Activated T-cell treated with anti-CD3 and anti-CD28 coated beads for 48 hours (primary cell): ENCODE results near the gene HFE.
"Not testable (repeated sequence)": the region's sequence is repeated elsewhere in the genome, so short reads cannot be mapped to it uniquely, and the experiment has no call there.

ENCODE experiments used
- DNase-seq: peaks from one replicate; pipeline ENCODE4 v3.0.0-alpha.2; 2020; ENCODE audit warnings: low read depth

Gene HFE

GRCh38 chr6:26113570-26113969 is 26.3 kb downstream of the HFE start:
- no peak for DNase-seq

- DNase-seq = no peak
Observed at GRCh38 chr6:26115226-26115625, 28.0 kb downstream of the HFE start.

DNA sequence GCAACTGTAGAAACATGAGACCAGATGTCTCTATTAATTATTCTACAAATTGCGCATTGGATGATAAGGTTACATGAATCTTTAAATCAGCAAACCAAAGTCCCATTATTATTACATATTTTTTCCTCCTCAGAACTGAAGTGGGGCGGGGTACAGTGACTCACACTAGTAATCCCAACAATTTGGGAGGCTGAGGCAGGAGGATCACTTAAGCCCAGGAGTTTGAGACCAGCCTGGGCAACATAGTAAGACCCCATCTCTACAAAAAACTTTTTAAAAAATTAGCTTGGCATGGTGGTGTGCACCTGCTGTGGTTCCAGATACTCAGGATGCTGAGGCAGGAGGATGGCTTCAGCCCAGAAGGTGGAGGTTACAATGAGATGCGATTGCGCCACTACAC is 29.0 kb downstream of the HFE start:
- DNase-seq = no peak

GRCh38 chr6:26118999-26119398 is 31.8 kb downstream of the HFE start:
- no peak for DNase-seq

GRCh38 chr6:26120115-26120514 is 32.9 kb downstream of the HFE start:
- DNase-seq = not testable (repeated sequence)

GRCh38 chr6:26120807-26121140 is 33.5 kb downstream of the HFE start:
- no peak for DNase-seq

DNA sequence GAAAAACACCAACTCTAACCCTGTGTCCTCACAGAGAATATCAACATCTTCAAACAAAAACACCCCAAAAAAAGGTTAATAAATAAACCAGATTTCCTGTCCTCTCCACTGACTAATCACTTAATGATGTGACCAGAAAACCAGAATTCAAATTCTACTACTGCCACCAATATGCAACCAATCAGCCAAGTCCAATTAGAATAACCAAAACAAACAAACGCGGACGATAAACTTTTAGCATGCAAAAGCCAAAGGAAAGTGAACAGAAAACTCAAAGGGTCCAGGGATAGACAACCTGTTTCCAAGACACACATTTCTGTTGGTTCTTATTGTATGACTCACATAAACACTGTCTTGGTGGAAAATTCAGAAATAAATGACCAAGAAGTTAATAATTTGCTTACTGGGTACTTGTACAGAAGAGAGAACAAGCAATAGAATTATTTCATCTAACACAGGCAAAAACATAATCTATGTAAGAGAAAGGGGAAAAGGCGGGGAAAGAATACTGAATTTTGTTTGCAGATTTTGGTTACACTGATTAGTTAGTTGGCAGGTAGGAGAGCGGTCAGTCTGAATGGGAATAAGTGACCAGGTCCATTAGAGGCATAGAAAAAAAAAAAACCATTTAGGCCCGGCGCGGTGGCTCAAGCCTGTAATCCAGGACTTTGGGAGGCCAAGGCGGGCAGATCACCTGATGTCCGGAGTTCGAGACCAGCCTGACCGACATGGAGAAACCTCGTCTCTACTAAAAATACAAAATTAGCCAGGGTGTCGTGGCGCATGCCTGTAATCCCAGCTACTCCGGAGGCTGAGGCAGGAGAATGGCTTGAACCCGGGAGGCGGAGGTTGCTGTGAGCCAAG is 34.1 kb downstream of the HFE start:
- DNase-seq = no peak

DNA sequence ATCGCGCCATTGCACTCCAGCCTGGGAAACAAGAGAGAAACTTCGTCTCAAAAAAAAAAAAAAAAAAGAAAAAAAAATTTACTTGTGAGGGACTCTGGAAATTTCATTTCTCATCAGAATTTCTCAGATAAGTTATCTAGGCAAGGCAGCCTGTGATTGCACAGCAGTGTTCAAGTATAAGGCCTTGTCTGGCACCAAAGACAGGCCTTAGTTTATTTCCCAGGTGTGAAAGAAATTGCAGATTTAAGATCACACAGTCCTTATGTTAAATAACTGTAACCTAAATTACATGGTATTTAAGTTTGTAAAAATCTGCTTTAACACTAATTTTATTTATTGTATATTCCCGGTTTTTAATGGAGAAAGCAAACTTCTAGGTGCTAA is 34.8 kb downstream of the HFE start:
- no peak for DNase-seq

GRCh38 chr6:26122402-26122792 is 35.2 kb downstream of the HFE start:
- DNase-seq = no peak

GRCh38 chr6:26122793-26123674 is 35.8 kb downstream of the HFE start:
- DNase-seq = peak; percentile 79

- DNase-seq = peak; percentile 73
Observed at GRCh38 chr6:26123675-26123946, 36.4 kb downstream of the HFE start.

DNA sequence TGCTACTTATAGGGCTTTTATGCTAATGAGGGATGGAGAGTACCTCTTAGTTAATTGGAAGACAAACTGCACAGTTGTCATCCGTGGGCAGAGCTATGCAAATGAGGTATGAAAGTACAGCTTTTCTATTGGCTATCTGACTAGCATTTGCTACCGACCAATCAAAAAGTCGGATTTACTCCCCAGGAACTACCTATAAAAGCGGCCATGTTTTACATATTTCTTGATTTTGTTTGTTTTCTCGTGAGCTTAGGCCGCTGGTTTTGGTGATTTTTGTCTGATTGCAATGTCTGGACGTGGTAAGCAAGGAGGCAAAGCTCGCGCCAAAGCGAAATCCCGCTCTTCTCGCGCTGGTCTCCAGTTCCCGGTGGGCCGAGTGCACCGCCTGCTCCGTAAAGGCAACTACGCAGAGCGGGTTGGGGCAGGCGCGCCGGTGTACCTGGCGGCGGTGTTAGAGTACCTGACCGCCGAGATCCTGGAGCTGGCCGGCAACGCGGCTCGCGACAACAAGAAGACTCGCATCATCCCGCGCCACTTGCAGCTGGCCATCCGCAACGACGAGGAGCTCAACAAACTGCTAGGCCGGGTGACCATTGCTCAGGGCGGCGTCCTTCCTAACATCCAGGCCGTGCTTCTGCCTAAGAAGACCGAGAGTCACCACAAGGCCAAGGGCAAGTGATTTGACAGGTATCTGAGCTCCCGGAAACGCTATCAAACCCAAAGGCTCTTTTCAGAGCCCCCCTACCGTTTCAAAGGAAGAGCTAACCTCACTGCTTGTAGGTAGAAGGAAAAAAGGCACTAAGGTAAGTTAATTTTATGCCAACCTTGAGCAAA is 36.9 kb downstream of the HFE start:
- peak; percentile 66 for DNase-seq

- DNase-seq = peak; percentile 8
Observed at GRCh38 chr6:26124781-26125685, 37.8 kb downstream of the HFE start.

- DNase-seq = no peak
Observed at GRCh38 chr6:26126394-26127235, 39.4 kb downstream of the HFE start.

GRCh38 chr6:26128013-26128771 is 41.0 kb downstream of the HFE start:
- DNase-seq = no peak

DNA sequence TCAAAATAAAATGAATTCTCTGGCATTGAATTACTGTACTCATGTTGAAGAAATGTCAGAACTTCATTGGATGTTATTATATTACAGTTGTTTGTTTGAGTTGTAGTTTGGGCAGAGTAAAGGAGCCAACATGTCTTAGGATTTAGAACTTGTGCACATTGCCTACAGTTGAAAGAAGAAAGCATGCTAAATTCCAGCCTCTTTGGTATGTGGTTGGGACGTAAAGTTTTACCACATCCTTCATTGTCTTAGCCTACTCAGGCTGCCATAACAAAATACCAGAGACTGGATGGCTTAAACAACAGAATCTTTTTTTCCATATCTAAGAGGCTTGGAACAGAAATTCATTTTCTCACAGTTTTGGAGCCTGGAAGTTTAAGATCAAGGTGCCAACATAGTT is 42.4 kb downstream of the HFE start:
- no peak for DNase-seq

- no peak for DNase-seq
Observed at GRCh38 chr6:26130581-26131249, 43.5 kb downstream of the HFE start.

DNA sequence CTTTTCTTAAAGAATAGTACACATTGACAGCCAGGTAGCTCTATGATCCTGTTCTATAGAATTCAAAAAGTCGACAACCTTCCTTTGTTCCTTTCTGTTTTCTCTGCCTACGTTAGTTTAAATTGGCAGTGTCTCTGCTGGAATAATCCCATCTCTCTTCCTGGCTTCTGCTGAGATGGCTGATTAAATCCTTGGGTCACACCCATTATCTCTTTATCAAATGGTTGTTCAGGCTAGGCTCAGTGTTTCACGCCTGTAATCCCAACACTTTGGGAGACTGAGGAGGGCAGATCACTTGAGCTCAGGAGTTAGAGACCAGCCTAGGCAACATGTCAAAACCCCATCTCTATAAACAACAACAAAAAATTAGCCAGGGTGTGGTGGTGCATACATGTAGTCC is 44.4 kb downstream of the HFE start:
- no peak for DNase-seq

GRCh38 chr6:26133730-26134129 is 46.5 kb downstream of the HFE start:
- no peak for DNase-seq
